HG03108 (cell line): ENCODE results near the gene DDX10.
A peak's percentile ranks its signal among the peaks of the same experiment; 100 is the strongest.
"Not testable (repeated sequence)": the region's sequence is repeated elsewhere in the genome, so short reads cannot be mapped to it uniquely, and the experiment has no call there.

Experiments
- ATAC-seq: cut with Tn5 transposase; IDR thresholded peaks from one replicate; pipeline ENCODE4 v1.9.1; 2021; ENCODE audit warnings: moderate library complexity; ENCODE audit not compliant: unreplicated experiment

The DDX10 gene

GRCh38 chr11:108713076-108713790, 48.4 kb downstream of the DDX10 start:
- ATAC-seq = peak; percentile 57

DNA sequence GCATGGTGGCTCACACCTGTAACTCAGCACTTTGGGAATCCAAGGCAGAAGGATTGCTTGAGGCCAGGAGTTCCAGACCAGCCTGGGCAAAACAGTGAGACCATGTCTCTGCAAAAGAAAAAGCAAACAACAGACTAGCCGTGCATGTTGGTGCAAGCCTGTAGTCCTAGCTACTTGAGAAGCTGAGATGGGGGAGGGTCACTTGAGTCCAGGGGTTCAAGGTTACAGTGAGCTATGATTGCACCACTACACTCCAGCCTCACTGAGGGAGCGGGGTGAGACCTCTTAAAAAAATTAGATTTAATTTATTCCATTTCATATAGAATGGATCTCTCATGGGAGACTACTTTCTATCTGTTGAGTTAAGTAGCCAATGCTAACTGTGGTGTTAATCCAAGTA, 50.4 kb downstream of the DDX10 start:
- ATAC-seq = no peak

DNA sequence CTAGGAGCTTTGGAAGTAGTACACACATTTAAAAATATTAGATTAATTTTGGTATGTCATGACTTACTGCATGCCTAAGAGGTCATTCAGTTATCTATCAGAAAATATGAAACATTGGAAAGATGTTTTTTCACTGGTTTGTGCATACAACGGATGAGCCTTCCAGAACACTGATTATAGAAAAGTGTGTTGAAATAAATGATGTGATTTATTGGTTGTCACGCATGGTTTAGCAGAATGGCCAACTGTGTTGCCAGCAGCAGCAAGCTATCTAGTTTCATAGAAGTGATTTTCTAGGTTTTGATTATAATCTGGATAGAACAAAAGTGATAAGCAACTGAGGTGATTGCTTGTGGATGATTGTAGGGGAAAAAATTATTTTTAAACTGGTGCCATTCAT, 53.6 kb downstream of the DDX10 start:
- ATAC-seq = no peak

DNA sequence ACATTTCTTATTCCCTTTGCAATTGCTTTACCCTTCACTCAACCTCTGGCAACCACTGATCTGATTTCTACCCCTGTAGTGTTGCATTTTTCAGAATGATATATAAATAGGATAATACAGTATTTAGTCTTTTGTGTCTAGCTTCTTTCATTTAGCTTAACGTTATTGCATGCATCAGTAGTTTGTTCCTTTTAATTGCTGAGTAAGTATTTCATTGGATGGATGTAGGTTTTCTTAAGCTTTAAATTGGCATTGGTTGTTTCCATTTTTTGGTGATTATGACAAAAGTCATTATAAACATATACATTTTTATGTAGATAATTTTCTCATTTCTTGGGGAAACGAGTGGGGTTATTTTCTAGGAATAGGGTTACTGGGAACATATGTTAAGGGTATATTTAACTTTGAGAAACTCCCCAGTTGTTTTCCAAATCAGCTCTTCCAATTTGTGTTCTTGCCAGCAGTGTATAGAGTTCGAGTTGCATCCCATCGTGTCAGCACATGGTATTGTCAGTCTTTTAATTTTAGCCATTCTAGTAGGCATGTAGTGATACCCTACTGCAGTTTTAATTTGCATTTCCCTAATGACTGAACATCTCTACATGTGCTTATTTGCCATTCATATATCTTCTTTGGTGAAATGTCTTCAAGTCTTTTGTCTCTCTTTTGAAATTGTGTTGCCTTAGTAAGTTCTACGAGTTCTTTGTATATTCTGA, 60.3 kb downstream of the DDX10 start:
- no peak for ATAC-seq

DNA sequence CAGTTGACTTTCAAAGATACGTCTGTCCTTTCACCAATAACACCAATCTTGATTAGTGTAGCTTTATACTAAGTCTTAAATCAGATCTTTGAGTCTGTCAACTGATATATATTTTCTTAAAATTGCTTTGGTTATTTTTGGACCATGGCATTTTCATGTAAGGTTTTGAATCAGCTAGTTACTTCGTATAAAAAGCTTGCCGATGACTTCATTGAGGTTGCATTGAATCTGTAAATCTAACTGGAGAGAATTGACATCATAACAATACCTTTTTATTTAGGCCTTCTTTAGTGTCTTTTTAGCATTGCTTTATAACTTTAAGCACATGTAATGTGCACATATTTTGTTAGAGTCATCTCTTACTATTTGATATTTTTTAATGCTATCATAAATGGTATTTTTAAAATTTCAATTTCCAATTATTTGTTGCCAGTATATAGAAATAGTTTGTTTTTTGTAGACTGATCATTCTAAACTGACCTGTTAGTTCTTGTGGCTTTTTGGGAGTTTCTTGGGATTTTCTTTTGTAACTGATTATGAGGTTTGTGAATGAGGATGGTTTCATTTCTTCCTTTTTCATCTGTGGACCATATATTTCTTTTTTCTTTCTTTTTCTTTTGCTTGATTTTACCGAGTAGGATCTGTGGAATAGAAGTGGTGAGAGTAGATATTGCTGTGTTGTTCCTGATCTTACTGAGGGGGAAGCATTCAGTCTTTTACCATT, 61.4 kb downstream of the DDX10 start:
- peak; percentile 26 for ATAC-seq

- no peak for ATAC-seq
Observed at GRCh38 chr11:108727665-108728064, 62.8 kb downstream of the DDX10 start.

DNA sequence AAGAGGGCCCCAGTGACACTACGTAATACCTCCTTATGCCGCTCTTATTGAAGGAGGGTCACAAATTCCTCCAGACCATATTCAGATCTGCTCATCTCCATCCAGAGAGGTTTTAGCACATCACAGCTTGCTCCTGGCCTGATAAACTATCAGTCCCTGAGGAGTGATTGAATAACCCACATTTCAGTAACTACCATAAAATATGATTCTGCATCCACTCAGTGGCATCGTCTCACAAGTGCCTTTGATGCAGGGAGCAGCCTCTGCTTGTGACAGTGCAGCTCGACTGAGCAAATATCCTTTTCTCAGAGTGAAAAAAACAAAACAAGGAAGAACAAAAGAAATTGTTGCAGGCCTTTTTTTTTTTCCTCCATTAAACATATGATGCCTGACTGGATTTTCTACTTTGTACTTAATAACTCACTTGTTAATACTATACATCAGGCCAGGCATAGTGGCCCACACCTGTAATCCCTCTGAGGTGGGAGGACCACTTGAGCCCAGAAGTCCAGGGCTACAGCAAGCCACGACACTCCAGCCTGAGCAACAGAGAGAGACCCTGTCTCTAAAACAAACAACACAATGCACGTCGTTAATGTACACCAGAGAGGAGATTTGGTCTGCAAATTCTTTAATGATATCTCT, 64.5 kb downstream of the DDX10 start:
- no peak for ATAC-seq

DNA sequence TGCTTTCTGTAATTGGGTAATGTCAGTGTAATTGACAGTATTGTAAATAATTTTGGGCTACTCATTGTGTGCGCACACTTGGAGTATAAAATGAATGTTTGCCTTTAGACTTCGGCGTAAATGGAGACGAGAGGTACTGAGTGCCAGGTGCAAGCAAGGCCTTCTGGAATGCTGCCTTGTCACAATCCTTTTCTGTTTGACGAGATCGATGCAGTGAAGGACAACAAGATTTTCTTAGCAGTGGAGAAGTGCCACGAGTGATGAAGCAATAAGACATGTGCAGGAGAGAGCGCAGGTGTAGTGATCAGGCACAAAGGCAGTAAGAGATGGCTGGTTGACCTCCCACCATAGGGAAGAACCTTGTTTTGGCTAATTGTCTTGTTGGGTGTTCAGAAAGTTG, 67.5 kb downstream of the DDX10 start:
- ATAC-seq = no peak

GRCh38 chr11:108733479-108734116, 68.7 kb downstream of the DDX10 start:
- ATAC-seq = peak; percentile 87

DNA sequence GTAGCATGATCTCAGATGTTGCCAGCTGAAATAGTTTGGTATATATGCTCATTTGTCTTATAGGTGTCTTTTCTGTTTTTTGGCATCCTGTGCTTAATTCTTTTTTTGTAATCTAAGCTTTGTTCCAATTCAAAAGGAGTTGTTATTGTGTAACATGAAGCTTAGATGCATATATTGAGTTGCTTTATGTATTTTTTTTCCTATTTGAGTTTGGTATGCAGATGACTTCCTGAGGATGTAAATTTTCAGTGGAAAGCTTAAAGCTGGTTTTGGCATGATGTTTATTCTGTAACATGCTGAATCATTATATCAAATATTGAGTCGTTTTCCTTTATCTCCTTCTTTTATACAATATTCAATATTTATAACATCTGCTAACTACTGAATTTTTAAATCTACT, 69.4 kb downstream of the DDX10 start:
- no peak for ATAC-seq

DNA sequence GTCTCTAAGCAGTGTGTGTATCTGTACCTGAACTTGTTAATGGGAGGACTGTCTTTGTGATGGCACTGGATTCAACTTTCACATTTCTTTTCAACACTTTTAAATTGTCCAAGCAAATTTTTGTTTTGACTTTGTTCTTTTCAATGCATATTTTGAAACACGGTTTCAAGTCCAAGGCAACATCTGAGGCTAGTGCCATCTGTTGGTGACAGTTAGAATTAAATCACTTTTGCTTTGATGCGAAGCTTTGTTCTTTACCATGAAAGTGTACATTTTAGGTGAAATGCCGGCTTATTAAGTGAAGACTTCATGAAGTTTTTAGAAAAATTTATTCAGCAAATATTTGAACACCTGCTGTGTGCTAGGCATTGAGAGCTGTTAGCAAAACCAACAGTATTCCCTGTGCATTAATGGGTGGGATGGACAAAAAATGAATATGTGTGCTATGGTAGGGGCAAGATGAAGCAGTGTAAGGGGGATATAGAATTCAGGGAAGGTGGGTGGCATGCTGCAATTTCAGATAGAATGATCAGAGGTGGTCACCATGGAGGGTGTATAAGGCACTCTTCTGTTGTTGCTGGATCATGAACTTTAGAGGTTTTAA, 70.2 kb downstream of the DDX10 start:
- no peak for ATAC-seq

- not testable (repeated sequence) for ATAC-seq
Observed at GRCh38 chr11:108740132-108740531, 75.3 kb downstream of the DDX10 start.

GRCh38 chr11:108743851-108744250, 79.0 kb downstream of the DDX10 start:
- ATAC-seq = no peak

GRCh38 chr11:108748968-108749367, 84.1 kb downstream of the DDX10 start:
- ATAC-seq = no peak

DNA sequence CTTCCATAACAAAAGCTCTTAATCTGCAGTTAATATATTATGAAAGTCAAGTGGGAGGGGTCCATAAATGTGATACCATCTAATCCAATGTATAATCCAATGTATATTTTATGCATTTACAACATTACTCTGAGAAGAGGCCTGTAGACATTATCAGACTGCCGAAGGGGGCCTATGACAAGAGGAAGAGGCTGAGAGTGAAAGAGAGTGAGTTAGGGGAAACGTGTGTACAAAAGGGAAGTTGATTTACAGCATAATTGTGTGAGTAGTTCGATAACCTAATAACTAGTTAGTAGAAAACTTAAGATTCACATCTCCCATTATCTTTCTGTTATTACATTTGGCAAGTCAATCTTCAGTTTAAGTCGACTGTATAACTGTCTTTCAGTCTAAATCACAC, 86.6 kb downstream of the DDX10 start:
- peak; percentile 57 for ATAC-seq

DNA sequence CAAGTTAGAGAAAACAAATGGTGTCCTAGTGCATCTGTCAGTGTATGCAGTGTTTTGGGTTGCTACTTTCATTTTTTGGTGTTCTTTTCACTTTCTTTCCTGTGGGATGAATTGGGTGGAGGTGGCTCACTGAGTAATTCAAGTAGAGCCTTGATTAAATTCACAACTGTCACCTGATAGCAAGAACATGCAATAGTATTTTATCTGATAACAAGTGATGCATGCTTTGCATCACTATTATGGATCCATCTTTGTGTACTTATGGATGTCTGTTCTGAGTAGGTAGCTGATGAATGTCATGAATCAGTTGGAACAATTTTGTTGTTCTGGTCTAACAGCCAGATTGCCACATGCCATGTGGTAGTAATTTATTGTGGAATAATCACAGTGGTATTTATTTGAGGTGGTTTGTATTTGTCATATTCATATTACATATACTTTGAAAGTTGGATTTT, 87.5 kb downstream of the DDX10 start:
- no peak for ATAC-seq

- no peak for ATAC-seq
Observed at GRCh38 chr11:108754901-108755625, 90.2 kb downstream of the DDX10 start.

GRCh38 chr11:108757630-108758029, 92.8 kb downstream of the DDX10 start:
- ATAC-seq = no peak

- ATAC-seq = no peak
Observed at GRCh38 chr11:108758458-108758857, 93.6 kb downstream of the DDX10 start.
